ENCODE measurements around the gene NFAT5. TPM values are rescaled to one million over a fixed set of nuclear protein-coding genes. Genes with fewer than 3 reads are reported as not detected.

The NFAT5 gene
- total RNA-seq, 1 donor from 2014 or later: 14.3 TPM

DNA sequence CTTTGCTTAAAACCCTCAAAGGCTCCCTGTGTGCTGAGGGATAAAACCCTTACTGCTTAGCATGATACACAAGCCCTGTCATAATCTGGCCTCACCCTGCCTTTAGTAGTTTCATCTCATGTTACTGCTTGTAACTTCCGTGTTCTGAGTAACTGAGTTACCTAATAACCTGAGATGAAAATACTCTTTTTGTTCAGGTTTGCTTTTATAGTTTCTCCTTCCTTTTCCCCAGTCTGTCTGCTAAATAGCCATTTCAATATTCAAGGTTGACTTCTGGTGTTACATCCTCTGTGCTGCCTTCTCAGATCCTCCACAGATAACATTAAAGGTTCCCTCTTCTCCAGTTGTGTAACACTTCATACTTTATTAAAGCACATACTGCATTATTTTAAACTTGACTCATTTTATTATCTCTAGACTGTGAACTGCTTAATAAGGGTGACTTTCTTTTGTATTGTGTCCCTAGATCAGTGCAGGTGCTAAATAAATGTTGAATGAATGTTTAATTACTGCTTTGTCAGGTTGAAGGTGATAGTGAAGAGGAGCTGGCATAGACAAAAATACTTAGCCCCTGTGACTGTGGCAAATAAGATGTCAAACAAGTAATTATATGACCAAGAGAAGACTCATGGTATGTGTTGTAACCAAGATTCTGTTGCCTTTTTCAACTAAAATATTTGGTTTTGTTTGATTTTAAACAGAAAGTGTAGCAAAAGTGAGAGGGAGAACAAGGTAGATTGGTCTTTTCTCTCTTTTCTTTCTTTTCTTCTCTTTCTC lies 47.8 kb downstream of the NFAT5 start:
- Histone ChIP-seq H3F3A (ENCODE audit: low read depth) (no peaks in the 10 kb centered on the region), H3K9me3 (ENCODE audit: low read depth) (no peaks in the 10 kb centered on the region), H2AFZ (replicated peaks) (no peak overlapping the region), H3K27ac (no peak overlapping the region), H4K20me1 (ENCODE audit: low read depth) (peaks cover 2% of the 10 kb centered on the region), H3K36me3 (no peaks in the 10 kb centered on the region), H3K79me2 (ENCODE audit: low read depth) (peaks cover 31% of the 10 kb centered on the region), H3K9ac (no peak overlapping the region), H3K27me3 (no peaks in the 10 kb centered on the region), H3K4me1 (peaks cover 10% of the 10 kb centered on the region), H3K4me3 (no peak overlapping the region), H3K4me2 (no peak overlapping the region)
- H3K27me3 Mint-ChIP-seq (ENCODE audit: insufficient read depth, low read depth): no peaks in the 10 kb centered on the region
- no peak overlapping the region for H3K27ac Mint-ChIP-seq
- H3K4me3 Mint-ChIP-seq: no peak overlapping the region
- peaks cover 5% of the 10 kb centered on the region for H3K36me3 Mint-ChIP-seq
- H3K9me3 Mint-ChIP-seq: no peaks in the 10 kb centered on the region
- peaks cover 20% of the 10 kb centered on the region for H3K4me1 Mint-ChIP-seq
- TF ChIP-seq, protein P1, sequence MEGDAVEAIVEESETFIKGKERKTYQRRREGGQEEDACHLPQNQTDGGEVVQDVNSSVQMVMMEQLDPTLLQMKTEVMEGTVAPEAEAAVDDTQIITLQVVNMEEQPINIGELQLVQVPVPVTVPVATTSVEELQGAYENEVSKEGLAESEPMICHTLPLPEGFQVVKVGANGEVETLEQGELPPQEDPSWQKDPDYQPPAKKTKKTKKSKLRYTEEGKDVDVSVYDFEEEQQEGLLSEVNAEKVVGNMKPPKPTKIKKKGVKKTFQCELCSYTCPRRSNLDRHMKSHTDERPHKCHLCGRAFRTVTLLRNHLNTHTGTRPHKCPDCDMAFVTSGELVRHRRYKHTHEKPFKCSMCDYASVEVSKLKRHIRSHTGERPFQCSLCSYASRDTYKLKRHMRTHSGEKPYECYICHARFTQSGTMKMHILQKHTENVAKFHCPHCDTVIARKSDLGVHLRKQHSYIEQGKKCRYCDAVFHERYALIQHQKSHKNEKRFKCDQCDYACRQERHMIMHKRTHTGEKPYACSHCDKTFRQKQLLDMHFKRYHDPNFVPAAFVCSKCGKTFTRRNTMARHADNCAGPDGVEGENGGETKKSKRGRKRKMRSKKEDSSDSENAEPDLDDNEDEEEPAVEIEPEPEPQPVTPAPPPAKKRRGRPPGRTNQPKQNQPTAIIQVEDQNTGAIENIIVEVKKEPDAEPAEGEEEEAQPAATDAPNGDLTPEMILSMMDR (IDR thresholded peaks at IDR 0.05): no peak
- TF ChIP-seq EZH2phosphoT487 (IDR thresholded peaks at IDR 0.05) (no peak), EZH2 (IDR thresholded peaks at IDR 0.05) (no peak)
- DNase-seq (ENCODE audit: low spot score): no peak

DNA sequence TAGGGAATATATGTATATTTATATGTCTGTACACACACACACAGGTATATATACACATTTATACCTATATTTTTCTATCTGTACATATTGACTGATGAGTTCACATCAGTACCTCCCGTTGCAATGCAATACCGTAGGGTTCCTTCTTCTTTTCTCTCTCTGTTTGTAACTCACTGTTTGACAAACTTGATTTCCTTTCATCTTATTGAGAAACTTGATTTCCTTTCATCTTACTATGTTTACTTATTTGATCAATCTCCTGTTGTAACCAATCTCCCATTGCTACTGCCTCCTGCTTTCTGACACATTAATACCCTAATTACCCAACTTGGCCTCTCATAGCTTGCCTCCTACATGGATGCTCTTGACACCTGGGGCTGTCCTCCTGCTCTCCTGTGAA lies 49.8 kb downstream of the NFAT5 start:
- Histone ChIP-seq H2AFZ (replicated peaks) (no peak overlapping the region), H3K27me3 (no peaks in the 10 kb centered on the region), H3K9me3 (ENCODE audit: low read depth) (no peaks in the 10 kb centered on the region), H3K4me1 (peaks cover 4% of the 10 kb centered on the region), H3F3A (ENCODE audit: low read depth) (no peaks in the 10 kb centered on the region), H4K20me1 (ENCODE audit: low read depth) (peaks cover 8% of the 10 kb centered on the region), H3K27ac (no peak overlapping the region), H3K9ac (no peak overlapping the region), H3K79me2 (ENCODE audit: low read depth) (peaks cover 19% of the 10 kb centered on the region), H3K36me3 (no peaks in the 10 kb centered on the region), H3K4me2 (no peak overlapping the region), H3K4me3 (no peak overlapping the region)
- DNase-seq (ENCODE audit: low spot score): no peak
- H3K27me3 Mint-ChIP-seq (ENCODE audit: insufficient read depth, low read depth): no peaks in the 10 kb centered on the region
- TF ChIP-seq EZH2phosphoT487 (IDR thresholded peaks at IDR 0.05): no peak
- TF ChIP-seq, protein P1 (IDR thresholded peaks at IDR 0.05): no peak
- TF ChIP-seq EZH2 (IDR thresholded peaks at IDR 0.05): no peak
- H3K4me1 Mint-ChIP-seq: peaks cover 20% of the 10 kb centered on the region
- H3K4me3 Mint-ChIP-seq: no peak overlapping the region
- H3K36me3 Mint-ChIP-seq: peaks cover 2% of the 10 kb centered on the region
- H3K9me3 Mint-ChIP-seq: no peaks in the 10 kb centered on the region
- H3K27ac Mint-ChIP-seq: no peak overlapping the region

DNA sequence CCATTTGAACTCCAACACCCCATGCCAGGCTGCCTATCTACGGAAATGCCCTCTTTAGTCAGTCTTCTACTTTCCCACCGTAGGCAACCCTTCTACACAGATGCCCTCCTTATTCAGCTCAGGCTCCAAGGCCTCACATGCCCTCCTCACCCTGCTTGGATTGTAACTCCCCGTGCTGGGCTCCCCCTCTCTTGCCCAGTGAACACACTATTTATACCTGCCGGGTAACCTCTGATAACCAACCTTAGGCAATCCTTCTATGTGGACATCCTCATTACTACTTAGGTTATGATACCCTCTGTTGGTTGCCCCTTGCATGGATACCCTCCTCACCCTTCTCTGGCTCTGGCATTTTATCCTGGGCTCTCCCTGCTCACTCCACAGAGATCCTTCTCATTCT lies 50.3 kb downstream of the NFAT5 start:
- H3F3A ChIP-seq (ENCODE audit: low read depth): no peaks in the 10 kb centered on the region
- no peak overlapping the region for H3K4me3 Mint-ChIP-seq
- no peak overlapping the region for H3K4me3 ChIP-seq
- H4K20me1 ChIP-seq (ENCODE audit: low read depth): peaks cover 8% of the 10 kb centered on the region
- H3K9ac ChIP-seq: no peak overlapping the region
- H3K9me3 Mint-ChIP-seq: no peaks in the 10 kb centered on the region
- peaks cover 2% of the 10 kb centered on the region for H3K36me3 Mint-ChIP-seq
- no peaks in the 10 kb centered on the region for H3K27me3 Mint-ChIP-seq (ENCODE audit: insufficient read depth, low read depth)
- H3K4me1 Mint-ChIP-seq: peaks cover 17% of the 10 kb centered on the region
- TF ChIP-seq EZH2 (IDR thresholded peaks at IDR 0.05) (no peak), EZH2phosphoT487 (IDR thresholded peaks at IDR 0.05) (no peak)
- TF ChIP-seq, protein P1 (IDR thresholded peaks at IDR 0.05): no peak
- H3K9me3 ChIP-seq (ENCODE audit: low read depth): no peaks in the 10 kb centered on the region
- no peaks in the 10 kb centered on the region for H3K4me1 ChIP-seq
- H3K36me3 ChIP-seq: no peaks in the 10 kb centered on the region
- H3K27me3 ChIP-seq: no peaks in the 10 kb centered on the region
- H3K79me2 ChIP-seq (ENCODE audit: low read depth): peaks cover 15% of the 10 kb centered on the region
- no peak overlapping the region for H2AFZ ChIP-seq (replicated peaks)
- H3K4me2 ChIP-seq: no peak overlapping the region
- no peak overlapping the region for H3K27ac ChIP-seq
- H3K27ac Mint-ChIP-seq: no peak overlapping the region
- no peak for DNase-seq (ENCODE audit: low spot score)

Measured in neural progenitor cell (in vitro differentiated cells).